ENCODE results near the gene ALDH5A1.

DNA sequence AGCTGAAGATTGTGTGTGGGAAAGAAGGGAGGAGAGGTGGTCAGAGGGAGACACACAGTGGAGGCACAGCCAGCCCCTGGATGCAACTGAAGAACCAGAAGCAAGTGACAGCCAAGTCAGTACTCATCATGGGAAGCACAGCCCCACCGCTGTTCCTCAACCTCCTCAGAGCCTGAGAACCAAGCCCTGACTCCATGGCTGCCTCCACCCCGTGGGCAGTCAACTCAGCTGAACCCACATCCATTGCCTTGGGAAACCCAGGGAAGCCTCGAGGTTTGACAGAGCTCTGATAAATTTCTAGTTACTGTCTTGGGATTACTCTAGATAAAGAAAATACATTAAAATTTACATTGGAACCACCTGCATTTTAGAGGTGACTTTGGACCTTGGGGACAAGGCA lies 29.6 kb downstream of the ALDH5A1 start:
- TF ChIP-seq, protein P1, sequence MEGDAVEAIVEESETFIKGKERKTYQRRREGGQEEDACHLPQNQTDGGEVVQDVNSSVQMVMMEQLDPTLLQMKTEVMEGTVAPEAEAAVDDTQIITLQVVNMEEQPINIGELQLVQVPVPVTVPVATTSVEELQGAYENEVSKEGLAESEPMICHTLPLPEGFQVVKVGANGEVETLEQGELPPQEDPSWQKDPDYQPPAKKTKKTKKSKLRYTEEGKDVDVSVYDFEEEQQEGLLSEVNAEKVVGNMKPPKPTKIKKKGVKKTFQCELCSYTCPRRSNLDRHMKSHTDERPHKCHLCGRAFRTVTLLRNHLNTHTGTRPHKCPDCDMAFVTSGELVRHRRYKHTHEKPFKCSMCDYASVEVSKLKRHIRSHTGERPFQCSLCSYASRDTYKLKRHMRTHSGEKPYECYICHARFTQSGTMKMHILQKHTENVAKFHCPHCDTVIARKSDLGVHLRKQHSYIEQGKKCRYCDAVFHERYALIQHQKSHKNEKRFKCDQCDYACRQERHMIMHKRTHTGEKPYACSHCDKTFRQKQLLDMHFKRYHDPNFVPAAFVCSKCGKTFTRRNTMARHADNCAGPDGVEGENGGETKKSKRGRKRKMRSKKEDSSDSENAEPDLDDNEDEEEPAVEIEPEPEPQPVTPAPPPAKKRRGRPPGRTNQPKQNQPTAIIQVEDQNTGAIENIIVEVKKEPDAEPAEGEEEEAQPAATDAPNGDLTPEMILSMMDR (IDR thresholded peaks at IDR 0.05; ENCODE audit: insufficient read depth, low read length, poor library complexity, severe bottlenecking), result no peak
- no peak for TF ChIP-seq EZH2phosphoT487 (conservative IDR thresholded peaks at IDR 0.05; ENCODE audit: low read length)
